B cell (primary cell): ENCODE measurements around the gene PREX1. TPM values are rescaled to one million over a fixed set of nuclear protein-coding genes. Genes with fewer than 3 reads are reported as not detected.

ENCODE experiments used
- ATAC-seq: fragments of 200-7000 bp; cut with Tn5 transposase; one replicate; pipeline ENCODE4 v1.10.0; 2021; ENCODE audit warnings: low read depth, mild to moderate bottlenecking, moderate number of reproducible peaks, moderate library complexity
- CTCF ChIA-PET: fragments of 350-600 bp; sonication (Branson Sonifier 250); formaldehyde crosslinking; loops from one replicate; lab custom pipeline; 2021; ENCODE audit warnings: antibody characterized with exemption, inconsistent platforms; lab: Charles Lee
- POLR2A ChIA-PET: fragments of 350-600 bp; sonication (Branson Sonifier 250); formaldehyde crosslinking; loops from one replicate; lab custom pipeline; 2021; ENCODE audit warnings: antibody characterized with exemption; lab: Charles Lee
- DNase-seq: peaks from one replicate; pipeline ENCODE4 v3.0.0; 2013
- H2AFZ ChIP-seq: 2 replicates; pipeline ENCODE4 v1.6.1; 2012; ENCODE audit warnings: mild to moderate bottlenecking, low read depth, low read length; ENCODE audit not compliant: insufficient read depth, poor library complexity, severe bottlenecking
- H3K27ac ChIP-seq, 2 donors: 1 replicate in 1 of 2; 2 replicates in 1 of 2; pipeline ENCODE4 v1.5.1; 2012 to 2013; ENCODE audit warnings: low read length in 2 of 2, mild to moderate bottlenecking in 2 of 2, moderate library complexity in 1 of 2
- H3K27me3 ChIP-seq, 4 experiments: fragments of 200-600 bp in 1 of 4; sonication (generic) in 1 of 4; replicated peaks in 1 of 4; 1 replicate in 2 of 4; 2 replicates in 2 of 4; pipeline versions ENCODE4 v1.6.1 to v1.7.0; 2013 to 2016; ENCODE audit warnings: low read length in 3 of 4, mild to moderate bottlenecking in 2 of 4, mixed read lengths in 1 of 4, moderate library complexity in 1 of 4; ENCODE audit not compliant: insufficient read depth in 4 of 4, control insufficient read depth in 3 of 4; ENCODE audit errors: control extremely low read depth in 1 of 4
- H3K36me3 ChIP-seq, 2 experiments: replicated peaks in 1 of 2; 1 replicate in 1 of 2; 2 replicates in 1 of 2; pipeline versions ENCODE4 v1.6.1 to v1.7.1; 2013; ENCODE audit warnings: low read length in 1 of 2; ENCODE audit not compliant: insufficient read depth in 2 of 2, control insufficient read depth in 1 of 2; ENCODE audit errors: control extremely low read depth in 1 of 2, extremely low read depth in 1 of 2
- H3K4me1 ChIP-seq, 2 donors: fragments of 200-600 bp in 1 of 2; sonication (generic) in 1 of 2; 1 replicate in 1 of 2; 2 replicates in 1 of 2; pipeline versions ENCODE4 v1.5.1 to v1.6.1; 2013 to 2017; ENCODE audit warnings: low read length in 2 of 2; ENCODE audit not compliant: control insufficient read depth in 2 of 2, insufficient read depth in 2 of 2
- H3K4me2 ChIP-seq: replicated peaks from 2 replicates; pipeline ENCODE3; 2012; ENCODE audit warnings: mild to moderate bottlenecking, low read depth, low read length; ENCODE audit not compliant: poor library complexity, severe bottlenecking
- H3K4me3 ChIP-seq, 5 experiments: fragments of 200-600 bp in 1 of 5; sonication (generic) in 1 of 5; 1 replicate in 3 of 5; 2 replicates in 2 of 5; pipeline versions ENCODE4 v1.5.1 to v1.7.0; 2011 to 2016; ENCODE audit warnings: low read length in 4 of 5, mild to moderate bottlenecking in 4 of 5, low read depth in 2 of 5, control low read depth in 1 of 5, moderate library complexity in 1 of 5; ENCODE audit not compliant: insufficient read depth in 1 of 5; ENCODE audit errors: control extremely low read depth in 1 of 5, extremely low read depth in 1 of 5
- H3K79me2 ChIP-seq: fragments of 200-600 bp; sonication (generic); one replicate; pipeline ENCODE4 v1.6.0; 2016; ENCODE audit warnings: low read length; ENCODE audit not compliant: control insufficient read depth, insufficient read depth
- H3K9ac ChIP-seq: fragments of 200-600 bp; sonication (generic); 2 replicates; pipeline ENCODE4 v1.6.1; 2017; ENCODE audit warnings: mild to moderate bottlenecking, low read length, moderate library complexity
- H3K9me3 ChIP-seq, 3 donors: one replicate each; pipeline versions ENCODE4 v1.6.1 to v1.7.1; 2013; ENCODE audit warnings: low read length in 2 of 3; ENCODE audit not compliant: control insufficient read depth in 2 of 3, insufficient read depth in 1 of 3; ENCODE audit errors: control extremely low read depth in 1 of 3
- H4K20me1 ChIP-seq: 2 replicates; pipeline ENCODE4 v1.6.0; 2012; ENCODE audit warnings: mild to moderate bottlenecking, low read length; ENCODE audit not compliant: insufficient read depth, control insufficient read depth, poor library complexity, severe bottlenecking
- H3K27ac Mint-ChIP-seq: one replicate; pipeline ENCODE4 v1.8.0; 2021; ENCODE audit warnings: mixed read lengths
- H3K27me3 Mint-ChIP-seq: one replicate; pipeline ENCODE4 v1.8.0; 2021; ENCODE audit warnings: mixed read lengths
- H3K4me1 Mint-ChIP-seq: one replicate; pipeline ENCODE4 v1.8.0; 2021; ENCODE audit warnings: mixed read lengths
- H3K4me3 Mint-ChIP-seq: one replicate; pipeline ENCODE4 v1.8.0; 2021; ENCODE audit warnings: mixed read lengths
- H3K9me3 Mint-ChIP-seq: one replicate; pipeline ENCODE4 v1.8.0; 2022; ENCODE audit warnings: mixed read lengths; ENCODE audit not compliant: insufficient read depth
- EZH2 ChIP-seq: IDR thresholded peaks from 2 replicates; pipeline ENCODE4 v1.6.1; 2012; ENCODE audit warnings: borderline replicate concordance, low read depth, mild to moderate bottlenecking, moderate library complexity, low read length; ENCODE audit not compliant: insufficient read depth, poor library complexity, severe bottlenecking
- WGBS: methylation state at CpG from one replicate; pipeline ENCODE4 v1.1.5; 2013; ENCODE audit warnings: missing lambda C conversion rate; ENCODE audit not compliant: insufficient coverage; 5-methylcytosine and 5-hydroxymethylcytosine counted together
- intact Hi-C: fragments of 100-400 bp; cut with micrococcal nuclease; formaldehyde crosslinking; loops from one replicate; pipeline ENCODE4 v1.10.0; 2022
- polyA plus RNA-seq: library from polyadenylated mRNA; depleted of rRNA; stranded (reverse); fragments of >200 nt; gene quantifications from 2 replicates; pipeline ENCODE4 v1.2.3, GENCODE V29; 2012
- total RNA-seq, 2 donors: library from RNA; stranded (reverse); fragments of 120-200 nt in 1 of 2; gene quantifications; 1 replicate in 1 of 2; 2 replicates in 1 of 2; pipeline versions ENCODE4 v1.2.3 to v1.2.4, GENCODE V29; 2013 to 2022
- TF ChIP-seq, protein P1 (sequence below): fragments of 200-600 bp; IDR thresholded peaks from one replicate; pipeline ENCODE4 v1.8.0; 2022; ENCODE audit warnings: antibody characterized with exemption, mild to moderate bottlenecking

The PREX1 gene
- total and polyA plus RNA-seq, 2 donors (not counting 1 experiment from before 2014, with no cell fraction given), result 79.1 to 99.4 TPM

DNA sequence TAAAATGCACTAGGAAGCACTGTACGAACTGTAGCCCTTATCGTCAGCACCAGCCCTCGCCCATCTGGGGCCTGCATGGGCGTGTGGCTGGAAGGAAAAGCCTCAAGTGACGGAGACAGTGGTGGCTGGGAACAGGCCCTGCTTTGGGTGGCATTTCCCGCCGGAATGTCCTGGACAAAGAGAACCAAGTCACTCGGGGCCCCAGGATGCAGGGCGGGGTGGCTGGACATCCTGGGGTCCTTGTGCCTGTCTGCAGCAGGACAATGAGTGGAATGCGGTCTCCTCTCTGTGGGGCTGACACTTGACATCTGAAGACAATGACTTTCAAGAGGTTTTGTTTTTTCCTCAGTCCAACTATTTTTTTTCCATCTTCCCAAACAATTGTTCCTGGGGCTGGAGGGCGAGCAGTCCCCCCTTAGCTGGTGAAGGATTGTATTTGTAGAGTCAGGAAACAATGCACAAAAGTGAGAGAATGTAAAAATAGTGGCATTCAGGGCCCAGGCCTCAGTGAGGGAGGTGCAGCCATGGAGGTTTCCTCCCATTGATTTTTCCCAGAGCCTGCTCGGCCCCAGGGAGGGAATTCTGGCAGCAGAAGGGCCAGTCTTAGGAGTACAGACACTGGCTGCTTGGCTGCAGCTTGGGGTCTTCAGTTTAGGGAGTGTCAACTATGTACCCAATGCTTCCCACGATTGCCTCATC lies 64.4 kb downstream of the PREX1 start:
- peaks cover 0 to 14% of the 10 kb centered on the region in 2 experiments for H3K36me3 ChIP-seq
- no peak overlapping the region for H3K4me2 ChIP-seq
- TF ChIP-seq, protein P1, sequence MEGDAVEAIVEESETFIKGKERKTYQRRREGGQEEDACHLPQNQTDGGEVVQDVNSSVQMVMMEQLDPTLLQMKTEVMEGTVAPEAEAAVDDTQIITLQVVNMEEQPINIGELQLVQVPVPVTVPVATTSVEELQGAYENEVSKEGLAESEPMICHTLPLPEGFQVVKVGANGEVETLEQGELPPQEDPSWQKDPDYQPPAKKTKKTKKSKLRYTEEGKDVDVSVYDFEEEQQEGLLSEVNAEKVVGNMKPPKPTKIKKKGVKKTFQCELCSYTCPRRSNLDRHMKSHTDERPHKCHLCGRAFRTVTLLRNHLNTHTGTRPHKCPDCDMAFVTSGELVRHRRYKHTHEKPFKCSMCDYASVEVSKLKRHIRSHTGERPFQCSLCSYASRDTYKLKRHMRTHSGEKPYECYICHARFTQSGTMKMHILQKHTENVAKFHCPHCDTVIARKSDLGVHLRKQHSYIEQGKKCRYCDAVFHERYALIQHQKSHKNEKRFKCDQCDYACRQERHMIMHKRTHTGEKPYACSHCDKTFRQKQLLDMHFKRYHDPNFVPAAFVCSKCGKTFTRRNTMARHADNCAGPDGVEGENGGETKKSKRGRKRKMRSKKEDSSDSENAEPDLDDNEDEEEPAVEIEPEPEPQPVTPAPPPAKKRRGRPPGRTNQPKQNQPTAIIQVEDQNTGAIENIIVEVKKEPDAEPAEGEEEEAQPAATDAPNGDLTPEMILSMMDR, result no peak
- no peak for TF ChIP-seq EZH2
- peak overlapping the region in 1 of 2 donors; percentile 80 for H3K27ac ChIP-seq
- 98% methylated on average over 12 of the region's 13 CpGs for WGBS
- Mint-ChIP-seq H3K4me3 (no peak overlapping the region), H3K27me3 (no peaks in the 10 kb centered on the region), H3K27ac (peak overlapping the region; percentile 78), H3K9me3 (peaks cover 2% of the 10 kb centered on the region), H3K4me1 (peaks cover 79% of the 10 kb centered on the region)
- no peak for DNase-seq
- ATAC-seq, result no peak
- peaks cover 63% of the 10 kb centered on the region for H4K20me1 ChIP-seq
- no peak overlapping the region for H3K9ac ChIP-seq
- H3K4me3 ChIP-seq, result no peak overlapping the region
- peaks cover 0 to 15% (median 2%) of the 10 kb centered on the region in 3 donors for H3K9me3 ChIP-seq
- POLR2A ChIA-PET, result no interaction called here
- H3K4me1 ChIP-seq, result peaks cover 40 to 68% of the 10 kb centered on the region in 2 donors
- H3K79me2 ChIP-seq, result peaks cover 98% of the 10 kb centered on the region
- intact Hi-C loops, result no loop called here
- no peaks in the 10 kb centered on the region for H3K27me3 ChIP-seq
- no peak overlapping the region for H2AFZ ChIP-seq
- CTCF ChIA-PET, result interaction anchor here (0.9 kb wide), 1 partner anchor 17 kb away, joined by 3 read pairs; no protein-coding TSS in a partner anchor

GRCh38 chr20:48761874-48762273 lies 65.9 kb downstream of the PREX1 start:
- TF ChIP-seq, protein P1, result no peak
- no peak for TF ChIP-seq EZH2
- peak overlapping the region; percentile 98 for H3K27ac Mint-ChIP-seq
- peak overlapping the region in 1 of 5 experiments; percentile 15 for H3K4me3 ChIP-seq
- H3K4me2 ChIP-seq, result peak overlapping the region; percentile 63
- H3K9me3 ChIP-seq, result peaks cover 0 to 22% (median 2%) of the 10 kb centered on the region in 3 donors
- H3K4me1 ChIP-seq, result peaks cover 43 to 70% of the 10 kb centered on the region in 2 donors
- H3K79me2 ChIP-seq, result peaks cover 98% of the 10 kb centered on the region
- WGBS, result 77% methylated on average over 3 of the region's 3 CpGs
- H3K4me3 Mint-ChIP-seq, result peak overlapping the region; percentile 89
- peaks cover 0 to 19% of the 10 kb centered on the region in 2 experiments for H3K36me3 ChIP-seq
- H3K27ac ChIP-seq, result peak overlapping the region; percentile 76 to 80
- no peaks in the 10 kb centered on the region for H3K27me3 Mint-ChIP-seq
- no peaks in the 10 kb centered on the region for H3K27me3 ChIP-seq
- H3K9me3 Mint-ChIP-seq, result peaks cover 2% of the 10 kb centered on the region
- peaks cover 79% of the 10 kb centered on the region for H3K4me1 Mint-ChIP-seq
- H3K9ac ChIP-seq, result peak overlapping the region; percentile 31
- DNase-seq (no peak), ATAC-seq (no peak)
- intact Hi-C loops, result loop anchor here (1.0 to 2.0 kb wide), 3 partner anchors 26 to 57 kb away; no protein-coding TSS in a partner anchor
- POLR2A ChIA-PET, result interaction anchor here (0.7 to 1.2 kb wide), 3 partner anchors 9 to 34 kb away, joined by 3 to 5 read pairs (median 5); no protein-coding TSS in a partner anchor
- CTCF ChIA-PET, result interaction anchor here (1.1 kb wide), 1 partner anchor 115 kb away, joined by 4 read pairs; no protein-coding TSS in a partner anchor
- peaks cover 61% of the 10 kb centered on the region for H4K20me1 ChIP-seq
- no peak overlapping the region for H2AFZ ChIP-seq
